Activated CD8-positive, alpha-beta memory T cell treated with anti-CD3 and anti-CD28 coated beads, Interleukin-2, amount 50 U/mL, for 1 hour (primary cell): Measurements from ENCODE around the gene RBFOX1.

Experiments
- DNase-seq: peaks from one replicate; pipeline ENCODE4 v3.0.0-alpha.2; 2020; ENCODE audit errors: extremely low read depth

Gene RBFOX1

DNA sequence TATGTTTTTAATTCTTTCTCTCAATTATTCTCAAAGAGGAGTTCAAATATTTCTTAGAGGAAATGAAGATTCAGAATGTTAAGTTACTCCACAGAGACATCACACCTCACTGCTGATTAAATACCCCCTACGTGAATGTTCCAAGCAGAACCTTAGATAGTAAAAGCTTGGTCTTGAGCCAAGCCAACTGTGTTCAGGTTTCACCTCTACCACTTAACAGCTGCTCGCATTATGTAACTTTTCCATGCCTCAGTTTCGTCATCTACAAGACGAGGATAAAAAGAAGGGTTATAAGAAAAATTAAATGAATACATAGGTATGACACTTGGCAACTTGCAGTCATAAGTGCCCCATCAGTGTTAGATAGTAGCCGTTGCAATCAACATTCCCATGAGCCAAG lies 356.2 kb downstream of the RBFOX1 start:
- DNase-seq: no peak

DNA sequence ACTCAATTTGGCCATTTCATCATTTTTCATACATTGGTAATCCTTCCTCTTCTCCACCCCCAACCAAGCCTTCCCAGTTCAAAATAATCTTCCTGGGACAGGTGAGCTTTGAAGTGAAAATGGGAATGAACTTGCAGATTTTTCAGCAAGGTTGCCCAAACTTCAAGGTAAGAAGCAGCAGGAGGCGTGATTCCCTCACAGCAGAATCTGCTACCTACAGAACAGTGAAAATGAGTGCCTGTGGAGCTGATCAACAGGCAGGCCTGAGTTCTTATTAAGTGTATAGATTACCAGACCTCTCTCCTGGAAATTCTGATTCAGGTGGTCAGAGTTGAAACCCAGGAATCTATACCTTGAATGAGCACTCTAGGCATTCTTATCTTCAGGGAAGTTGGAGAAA lies 356.6 kb downstream of the RBFOX1 start:
- DNase-seq: no peak

DNA sequence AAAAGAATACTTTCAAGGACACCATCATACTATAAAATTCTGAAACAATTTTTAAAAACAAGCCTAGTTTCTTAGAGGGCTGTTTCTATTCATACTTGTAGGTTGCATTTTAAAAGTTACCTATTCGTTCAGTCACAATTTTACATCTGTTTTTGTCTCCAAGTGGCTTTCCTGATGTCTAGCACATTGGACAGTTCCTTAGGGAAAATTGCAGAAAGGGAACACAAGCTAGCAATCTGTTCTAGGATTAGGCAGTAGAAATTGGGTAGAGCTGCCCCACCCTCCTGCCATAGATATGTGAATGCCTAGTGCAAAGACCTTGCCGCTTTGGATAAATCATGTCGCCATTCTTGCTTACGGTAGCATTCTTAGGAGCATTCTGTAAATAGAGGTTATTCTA lies 358.9 kb downstream of the RBFOX1 start:
- DNase-seq: no peak

DNA sequence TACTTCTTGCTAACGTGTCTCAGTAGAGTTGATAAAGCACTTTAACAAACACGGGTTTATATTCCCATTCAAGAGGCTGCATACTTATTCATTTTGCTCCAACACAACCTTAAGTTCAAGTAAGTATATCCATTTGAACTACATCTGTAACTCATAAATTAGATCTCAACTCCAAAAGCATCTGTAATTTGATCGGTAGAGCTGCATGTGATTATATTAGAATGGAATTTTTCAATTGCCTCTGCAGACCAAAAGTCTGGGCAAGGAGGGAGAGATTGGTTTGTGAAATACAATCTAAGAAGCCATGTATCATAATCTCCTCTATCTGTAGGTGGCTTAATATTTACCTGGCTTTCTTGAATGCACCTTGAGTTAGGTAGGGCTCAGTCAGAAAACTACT lies 371.0 kb downstream of the RBFOX1 start:
- DNase-seq: no peak

DNA sequence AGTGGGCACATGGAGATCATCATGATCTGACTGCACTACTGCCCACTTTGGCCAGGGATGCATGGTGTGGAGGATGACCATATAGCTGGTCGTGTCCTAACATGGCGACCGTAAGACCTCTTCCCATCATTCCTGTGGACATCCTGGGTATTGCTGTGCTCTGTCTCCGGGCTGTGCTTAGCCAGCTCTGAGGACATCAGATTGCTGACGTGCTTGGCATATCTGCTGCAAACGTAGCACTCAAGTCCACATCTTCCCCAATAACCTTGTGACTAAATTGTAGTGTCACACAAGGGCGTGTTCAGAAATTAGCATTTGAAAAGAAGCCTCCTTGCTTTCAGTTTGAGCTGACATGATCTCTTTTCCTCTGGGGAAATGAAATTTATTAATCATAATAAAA lies 373.2 kb downstream of the RBFOX1 start:
- DNase-seq: no peak

DNA sequence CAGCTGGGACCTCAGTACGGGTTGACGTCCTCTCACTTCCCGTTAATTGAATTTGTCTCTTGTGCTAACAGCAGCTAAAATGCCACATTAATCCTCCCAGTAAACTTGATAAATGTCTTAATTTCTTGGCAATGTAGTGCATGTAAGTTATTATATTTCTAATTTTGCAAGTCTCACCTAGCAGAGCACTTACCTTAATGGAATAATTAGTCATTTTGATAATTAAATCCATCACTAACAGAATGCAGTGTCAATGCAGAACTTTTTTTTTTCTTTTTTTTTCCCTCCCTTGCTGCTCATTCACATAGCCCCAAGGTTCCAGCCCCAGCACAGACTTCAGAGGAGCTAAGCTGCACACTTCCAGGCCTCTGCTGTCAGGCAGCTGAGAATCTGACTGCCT lies 376.5 kb downstream of the RBFOX1 start:
- no peak for DNase-seq

DNA sequence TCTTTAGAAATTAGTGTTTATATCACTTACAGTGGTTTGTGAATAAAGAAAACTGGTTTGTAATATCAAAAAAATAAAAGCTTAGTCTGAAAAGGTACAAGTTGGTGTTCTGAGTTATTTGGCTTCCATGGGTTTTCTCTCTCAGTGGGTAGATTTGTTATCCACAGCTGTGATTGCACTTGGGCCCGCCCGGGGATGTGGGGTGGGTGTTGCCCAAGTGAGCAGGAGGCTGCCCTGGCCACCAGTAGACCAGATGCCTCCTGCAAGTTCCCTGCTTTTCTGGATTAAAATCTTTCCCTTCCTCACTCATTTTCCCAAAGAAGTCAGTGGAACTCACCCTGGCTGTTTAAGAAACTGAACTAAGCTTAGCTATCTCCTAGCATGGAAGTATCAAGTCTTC lies 380.6 kb downstream of the RBFOX1 start:
- no peak for DNase-seq

DNA sequence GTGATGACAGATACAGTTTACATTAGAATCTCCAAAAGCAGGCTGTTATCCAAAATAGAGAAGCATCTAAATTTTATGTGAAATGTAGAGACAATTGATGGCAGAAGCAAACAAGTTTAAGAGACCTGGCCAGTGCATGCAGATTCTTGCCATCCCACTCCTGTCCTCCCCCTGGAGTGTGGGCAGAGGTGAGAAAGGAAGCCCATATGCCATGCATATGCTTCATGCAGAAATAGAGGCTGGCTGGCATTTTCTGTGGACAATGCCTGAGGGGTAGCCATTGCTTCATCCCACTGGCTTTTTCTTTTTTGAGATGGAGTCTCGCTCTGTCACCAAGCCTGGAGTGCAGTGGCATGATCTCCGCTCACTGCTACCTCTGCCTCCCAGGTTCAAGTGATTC lies 382.1 kb downstream of the RBFOX1 start:
- no peak for DNase-seq

DNA sequence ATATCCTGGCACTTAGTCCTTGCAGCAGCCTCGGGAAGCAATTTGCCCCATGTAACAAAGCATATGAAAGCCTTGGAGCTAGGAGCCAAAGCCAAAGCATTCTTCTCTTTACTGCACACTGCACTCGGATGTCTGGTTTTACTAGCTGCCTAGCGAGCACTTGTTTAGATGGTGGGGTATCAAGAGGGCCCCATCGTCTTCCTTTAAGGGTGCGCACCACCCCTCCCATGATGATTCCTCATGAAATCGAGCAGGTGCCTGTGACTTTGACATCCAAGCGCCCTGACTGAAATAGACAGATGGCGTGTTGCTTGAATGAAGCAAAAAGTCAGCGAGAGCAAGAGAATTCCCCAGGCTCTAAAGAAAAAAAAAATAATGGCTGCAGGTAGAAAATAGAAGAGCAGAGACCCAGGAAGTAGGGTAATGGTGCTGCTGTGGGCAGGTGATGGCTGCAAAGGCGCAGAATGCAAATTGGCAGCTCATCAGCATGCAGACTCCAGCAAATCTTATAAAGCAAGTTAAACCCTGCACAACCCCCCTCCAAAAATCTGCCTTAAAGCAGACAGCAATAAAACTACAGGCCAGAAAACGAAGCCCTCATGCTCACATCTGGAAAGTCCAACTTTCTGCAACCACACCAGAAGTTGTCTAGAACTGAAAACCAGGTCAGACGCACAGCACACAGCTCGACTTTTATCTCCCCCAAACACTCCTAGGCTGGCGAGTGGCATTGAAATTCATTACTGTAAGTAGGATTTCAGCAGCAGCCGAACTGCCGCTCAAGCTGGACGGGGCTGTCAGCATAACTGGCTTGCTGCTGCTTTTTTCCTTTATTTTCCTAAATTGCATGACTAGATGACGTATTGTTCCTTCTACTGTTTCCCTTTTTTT lies 384.3 kb downstream of the RBFOX1 start:
- DNase-seq: no peak

DNA sequence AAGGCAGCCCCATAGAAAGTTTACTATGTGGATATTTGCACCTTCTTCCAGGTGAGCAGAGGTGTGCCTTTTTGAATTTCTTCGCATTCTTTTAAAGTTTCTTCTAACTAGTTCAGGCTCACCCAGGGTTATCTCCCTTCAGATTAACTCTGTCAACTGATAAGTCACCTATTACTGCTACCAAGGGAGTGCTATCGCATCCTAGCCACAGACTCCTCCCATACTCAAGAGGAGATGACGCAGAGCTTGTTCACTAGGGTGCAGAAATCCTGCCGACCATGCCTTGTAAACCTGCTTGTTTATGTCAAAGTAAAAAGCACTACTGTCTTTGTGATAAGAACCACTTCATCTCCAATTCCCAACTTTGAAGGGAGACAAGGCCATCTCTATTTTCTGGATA lies 390.1 kb downstream of the RBFOX1 start:
- DNase-seq: no peak

DNA sequence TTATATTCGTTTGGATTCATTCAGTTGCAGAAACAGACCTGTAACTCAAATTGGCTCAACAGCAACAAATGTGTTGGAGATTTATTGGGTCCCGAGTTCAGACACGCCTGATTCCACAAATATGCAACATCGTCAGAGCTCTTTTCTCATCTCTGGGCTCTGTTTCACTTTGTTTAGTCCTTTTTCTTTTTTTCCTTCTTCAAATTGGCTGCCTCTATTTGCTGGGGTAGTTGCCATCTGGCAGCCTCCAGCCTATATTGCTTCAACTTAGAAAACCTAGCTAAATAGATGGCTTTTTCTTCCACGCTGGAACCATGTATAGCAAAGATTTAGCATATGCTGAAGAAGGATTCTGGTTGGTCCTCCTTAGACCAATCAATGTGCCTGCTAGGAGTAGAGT lies 398.5 kb downstream of the RBFOX1 start:
- no peak for DNase-seq

DNA sequence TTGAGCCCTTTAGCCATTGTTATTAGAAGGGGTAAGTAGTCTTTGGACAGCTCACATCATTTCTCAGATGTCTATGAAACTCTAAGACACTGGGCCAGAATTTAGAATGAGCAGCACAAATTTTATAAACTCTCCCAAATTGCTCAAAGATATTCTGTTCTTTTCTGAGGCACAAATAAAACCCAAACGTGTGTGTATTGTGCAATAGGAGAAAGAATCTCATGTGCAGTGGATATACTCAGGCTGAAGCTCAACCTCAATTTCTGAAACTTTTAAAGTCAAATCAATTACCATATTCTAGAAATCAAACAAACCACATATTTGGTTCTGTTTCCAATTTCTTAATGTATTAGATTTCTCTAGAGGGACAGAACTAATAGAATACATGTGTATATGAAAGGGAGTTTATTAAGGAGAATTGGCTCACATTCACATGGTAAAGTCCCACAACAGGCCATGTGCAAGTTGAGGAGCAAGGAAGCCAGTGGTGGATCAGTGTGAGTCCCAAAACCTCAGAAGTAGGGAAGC lies 403.6 kb downstream of the RBFOX1 start:
- no peak for DNase-seq

DNA sequence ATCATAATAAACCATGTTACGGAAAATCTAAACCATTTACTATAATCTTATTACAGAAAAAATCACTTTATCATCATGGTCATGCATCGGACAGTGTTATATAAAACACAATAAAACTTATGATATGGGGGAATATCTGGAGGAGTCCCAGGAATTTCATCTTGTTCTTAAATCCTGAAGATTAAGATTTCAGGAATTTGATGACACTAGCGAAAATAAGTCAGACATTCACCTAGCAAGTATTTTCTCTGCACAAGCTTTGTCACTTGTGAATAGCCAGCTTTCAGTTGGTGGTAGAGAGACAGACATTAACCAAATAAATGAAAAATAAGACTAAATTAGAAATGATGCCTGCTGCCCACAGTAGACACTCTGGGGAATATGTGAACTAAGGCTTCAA lies 410.0 kb downstream of the RBFOX1 start:
- no peak for DNase-seq

DNA sequence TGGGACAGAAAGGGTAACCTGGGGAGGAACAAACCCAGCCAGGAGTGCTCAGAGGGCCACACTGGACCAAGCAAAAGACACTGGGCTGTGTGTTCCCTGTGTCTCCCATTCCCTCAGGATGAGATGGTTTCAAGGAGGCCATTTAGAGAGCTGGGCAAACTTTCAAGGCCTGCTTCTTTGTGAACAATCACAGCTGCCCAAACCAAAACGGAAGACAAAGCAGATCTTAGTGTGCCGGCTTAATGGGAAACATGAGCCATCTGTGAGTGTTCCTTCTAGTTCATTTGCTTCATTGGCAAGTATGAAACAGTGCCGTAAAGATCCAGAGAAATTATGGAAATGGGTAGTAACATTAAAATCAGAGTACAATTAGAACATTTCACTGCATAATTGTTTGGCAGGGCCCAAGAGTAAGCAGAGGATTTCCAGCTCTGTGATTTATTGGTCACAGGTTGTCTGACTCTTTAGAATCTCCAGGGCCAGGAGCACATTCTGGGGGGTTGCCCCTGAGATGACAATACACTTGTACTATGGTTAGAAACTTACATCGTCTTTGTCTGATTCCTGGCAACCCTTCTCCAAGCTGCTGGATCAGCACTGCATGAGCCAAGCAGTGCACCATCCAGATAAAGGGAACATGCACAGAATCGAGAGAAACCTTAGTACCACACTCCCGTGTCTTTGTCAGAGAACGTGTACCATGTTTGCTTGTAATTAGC lies 412.1 kb downstream of the RBFOX1 start:
- no peak for DNase-seq

DNA sequence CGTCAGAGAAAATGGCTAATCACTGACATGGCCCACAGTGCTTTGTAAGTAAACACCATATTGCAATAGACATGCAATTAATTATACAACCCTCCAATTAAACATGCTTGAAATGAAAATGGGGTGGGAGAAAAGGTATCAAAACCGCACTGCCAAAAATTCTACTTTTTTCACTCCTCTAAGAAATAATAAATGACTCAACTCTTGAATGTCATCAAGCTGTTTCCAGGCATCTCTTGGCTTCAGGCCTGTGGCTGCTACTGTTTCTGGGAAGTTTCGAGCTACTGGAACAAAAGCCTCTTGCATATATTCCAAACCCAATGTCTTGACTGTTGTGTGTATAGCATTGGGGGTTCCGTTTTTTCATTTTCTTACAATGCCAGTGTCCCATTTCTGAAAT lies 412.6 kb downstream of the RBFOX1 start:
- DNase-seq: no peak

DNA sequence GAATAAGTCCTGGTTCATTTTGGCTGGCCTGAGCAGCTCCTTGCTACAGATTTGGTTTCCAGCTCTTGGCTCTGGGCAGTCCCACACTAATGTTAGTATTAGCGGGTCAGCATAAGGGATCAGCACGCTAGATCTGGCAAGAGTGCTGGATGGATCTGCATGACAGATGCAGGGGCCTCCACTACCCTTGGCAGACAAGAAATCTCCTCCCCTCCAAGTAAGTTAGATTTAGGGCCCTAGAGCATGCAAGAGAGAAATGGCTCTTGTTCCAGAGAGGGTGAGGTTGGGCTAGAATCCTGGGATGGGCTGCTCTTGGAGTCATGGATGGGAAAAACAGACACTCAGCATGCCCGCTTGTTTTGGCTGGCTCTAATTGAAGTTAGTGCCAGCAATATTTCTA lies 414.3 kb downstream of the RBFOX1 start:
- no peak for DNase-seq

DNA sequence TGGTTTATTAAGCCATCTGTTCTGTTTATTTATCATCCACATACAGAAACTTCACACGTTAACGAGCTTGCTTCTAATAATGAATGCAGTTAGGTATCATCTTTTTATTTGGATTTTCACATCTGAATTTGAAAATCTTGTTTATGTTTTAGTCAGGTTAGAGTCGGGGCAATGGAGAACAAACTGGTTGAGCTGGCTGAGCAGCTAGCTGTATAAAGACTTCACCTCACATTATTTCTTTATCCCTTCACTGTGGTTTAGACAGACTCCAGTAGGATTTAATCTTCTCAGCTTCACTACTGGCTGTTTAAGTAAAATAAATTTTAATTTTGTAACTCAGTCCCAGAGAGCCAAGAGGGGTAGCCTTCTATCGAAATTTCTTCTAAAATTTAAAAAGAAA lies 415.9 kb downstream of the RBFOX1 start:
- no peak for DNase-seq

DNA sequence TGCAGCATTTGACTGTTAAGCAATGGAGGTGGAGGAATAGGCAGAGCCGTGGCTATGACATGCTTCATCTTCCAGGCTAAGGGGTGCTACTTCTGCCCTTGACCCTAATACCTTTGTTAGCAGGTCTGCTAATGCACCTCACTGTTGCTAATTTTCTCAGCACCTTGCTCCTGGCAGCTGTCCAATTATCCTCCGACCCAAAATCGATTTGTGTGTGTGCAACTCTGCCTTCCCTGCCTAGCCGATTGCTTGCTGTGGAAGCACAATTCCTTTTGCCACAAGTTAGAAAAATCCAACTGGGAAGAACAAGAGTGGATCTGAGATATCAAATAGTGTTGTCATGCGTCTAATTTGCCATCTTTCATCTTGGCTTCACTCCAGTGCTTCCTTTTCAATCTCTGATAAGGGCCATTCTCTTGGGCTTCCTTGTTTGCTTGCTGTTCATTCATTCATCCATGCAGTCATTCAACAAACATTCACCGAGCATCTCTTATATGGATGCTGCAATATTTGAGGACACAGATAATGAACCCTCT lies 422.8 kb downstream of the RBFOX1 start:
- DNase-seq: no peak
